K562 (cell line): Measurements from ENCODE around the gene MDN1. TPM values are rescaled to one million over a fixed set of nuclear protein-coding genes. Genes with fewer than 3 reads are reported as not detected.

Experiments used
- ATF2 ChIP-seq: sonication (generic); formaldehyde crosslinking; IDR thresholded peaks from 2 replicates; pipeline ENCODE4 v1.8.1; 2022; ENCODE audit warnings: missing genetic modification reagents
- ETV6 ChIP-seq, 3 experiments: fragments of 150-350 bp in 1 of 3; sonication (generic) in 1 of 3; formaldehyde crosslinking in 1 of 3; IDR thresholded peaks; 2 replicates each; pipeline versions ENCODE4 v1.6.1 to v1.8.0; 2014 to 2022; ENCODE audit warnings: borderline replicate concordance in 2 of 3, low read depth in 2 of 3, antibody characterized with exemption in 1 of 3, low read length in 1 of 3, mild to moderate bottlenecking in 1 of 3, missing genetic modification reagents in 1 of 3
- GTF2E2 ChIP-seq: fragments of 200-800 bp; sonication (Bioruptor generic); IDR thresholded peaks from 2 replicates; pipeline ENCODE4 v1.6.1; 2016; ENCODE audit warnings: missing genetic modification characterization, missing compliant biosample characterization
- MECOM ChIP-seq: fragments of 250-450 bp; sonication (Bioruptor Pico); IDR thresholded peaks from 2 replicates; pipeline ENCODE4 v1.8.0; 2022; ENCODE audit warnings: inconsistent platforms
- NBN ChIP-seq: fragments of 450-650 bp; IDR thresholded peaks from 2 replicates; pipeline ENCODE4 v1.6.1; 2016; ENCODE audit warnings: low read depth, mild to moderate bottlenecking
- OTX1 ChIP-seq: fragments of 450-650 bp; formaldehyde crosslinking; IDR thresholded peaks from 2 replicates; pipeline ENCODE4 v1.4.0; 2022; ENCODE audit warnings: mild to moderate bottlenecking
- PREB ChIP-seq: sonication (generic); formaldehyde crosslinking; IDR thresholded peaks from 2 replicates; pipeline ENCODE4 v1.8.1; 2023; ENCODE audit warnings: mild to moderate bottlenecking, missing genetic modification reagents
- RNF2 ChIP-seq: sonication (generic); IDR thresholded peaks from 2 replicates; pipeline ENCODE4 v1.6.1; 2016
- SMARCB1 ChIP-seq: IDR thresholded peaks from 2 replicates; pipeline ENCODE4 v1.6.1; 2011; ENCODE audit warnings: improper control_type of control experiment, low read depth; ENCODE audit not compliant: insufficient read length
- SP1 ChIP-seq: sonication (generic); formaldehyde crosslinking; IDR thresholded peaks from 2 replicates; pipeline ENCODE4 v1.8.1; 2022; ENCODE audit warnings: mild to moderate bottlenecking, missing genetic modification reagents
- TCF3 ChIP-seq: sonication (generic); formaldehyde crosslinking; IDR thresholded peaks from 2 replicates; pipeline ENCODE4 v1.4.0; 2020; ENCODE audit warnings: mild to moderate bottlenecking, missing genetic modification reagents
- ZBED1 ChIP-seq: IDR thresholded peaks from 2 replicates; pipeline ENCODE4 v1.6.1; 2014
- ZBTB33 ChIP-seq: sonication (generic); formaldehyde crosslinking; IDR thresholded peaks from 2 replicates; pipeline ENCODE4 v1.8.1; 2023; ENCODE audit warnings: mild to moderate bottlenecking, missing genetic modification reagents
- ZC3H8 ChIP-seq: fragments of 450-650 bp; IDR thresholded peaks from 2 replicates; pipeline ENCODE4 v1.6.1; 2017
- ZNF174 ChIP-seq: fragments of 250-450 bp; sonication (Bioruptor Pico); IDR thresholded peaks from 2 replicates; pipeline ENCODE4 v1.4.0; 2020; ENCODE audit warnings: mild to moderate bottlenecking
- ZNF212 ChIP-seq: fragments of 450-650 bp; formaldehyde crosslinking; IDR thresholded peaks from 2 replicates; pipeline ENCODE4 v1.4.0; 2020; ENCODE audit warnings: mild to moderate bottlenecking
- ZNF3 ChIP-seq: fragments of 250-450 bp; sonication (Bioruptor Pico); IDR thresholded peaks from 2 replicates; pipeline ENCODE4 v1.5.0; 2021; ENCODE audit warnings: mild to moderate bottlenecking, moderate library complexity
- polyA plus RNA-seq, 8 experiments: library from polyadenylated mRNA; depleted of rRNA in 4 of 8; stranded (reverse) in 5 of 8; unstranded in 3 of 8; fragments of >200 nt; fragmentation: Nextera tagmentation in 2 of 8; fragmentation: Illumina TruSeq in 1 of 8; extraction: Ambion mirVana in 2 of 8; extraction: Trizol in 1 of 8; gene quantifications; 2 replicates each; pipeline versions ENCODE4 v1.2.1 to v1.2.3, GENCODE V29; 2011 to 2014; ENCODE audit warnings: inconsistent platforms in 1 of 8, missing spikeins in 1 of 8
- total RNA-seq, 7 experiments: library from RNA; depleted of rRNA in 6 of 7; stranded (reverse); fragments of >200 nt in 6 of 7; fragmentation: Illumina TruSeq in 2 of 7; extraction: Trizol in 2 of 7; gene quantifications; 2 replicates each; pipeline versions ENCODE4 v1.2.1 to v1.2.3, GENCODE V29; 2011 to 2021; ENCODE audit warnings: low replicate concordance in 1 of 7
- TF ChIP-seq, protein P1 (sequence below), 2 experiments: fragments of 450-650 bp in 1 of 2; sonication (generic) in 1 of 2; formaldehyde crosslinking; conservative IDR thresholded peaks; 2 replicates each; pipeline versions ENCODE4 v1.4.0 to v1.8.1; 2020 to 2022; ENCODE audit warnings: mild to moderate bottlenecking in 1 of 2, missing genetic modification reagents in 1 of 2
- TF ChIP-seq, protein P2 (sequence below): fragments of 250-450 bp; sonication (Bioruptor Pico); IDR thresholded peaks from 2 replicates; pipeline ENCODE4 v1.8.0; 2022; ENCODE audit warnings: inconsistent platforms
- TF ChIP-seq, protein P3 (sequence below): fragments of 450-650 bp; conservative IDR thresholded peaks from 2 replicates; pipeline ENCODE4 v1.6.1; 2016; ENCODE audit warnings: missing genetic modification characterization, low read depth, mild to moderate bottlenecking, missing compliant biosample characterization, moderate library complexity

The MDN1 gene
- total and polyA plus RNA-seq, 9 of the 15 experiments (the other 6 are each of a cell fraction or from before 2014, with no cell fraction given) = 25.6 to 93.6 (median 43.0) TPM

GRCh38 chr6:89638320-89639195 lies 181.0 kb downstream of the MDN1 start, which contains the start of gene LYRM2 (continued):
- TF ChIP-seq ETV6 (IDR thresholded peaks at IDR 0.05; ENCODE audit: borderline replicate concordance in 1 of 2, low read depth in 2 of 2, low read length in 1 of 2) = no peak
- no peak for TF ChIP-seq ETV6 (CRISPR knock-in tag; IDR thresholded peaks at IDR 0.05; ENCODE audit: borderline replicate concordance)
- TF ChIP-seq PREB (CRISPR knock-in tag) = no peak
- no peak for TF ChIP-seq ZNF212 (CRISPR knock-in tag)
- TF ChIP-seq, protein P1, sequence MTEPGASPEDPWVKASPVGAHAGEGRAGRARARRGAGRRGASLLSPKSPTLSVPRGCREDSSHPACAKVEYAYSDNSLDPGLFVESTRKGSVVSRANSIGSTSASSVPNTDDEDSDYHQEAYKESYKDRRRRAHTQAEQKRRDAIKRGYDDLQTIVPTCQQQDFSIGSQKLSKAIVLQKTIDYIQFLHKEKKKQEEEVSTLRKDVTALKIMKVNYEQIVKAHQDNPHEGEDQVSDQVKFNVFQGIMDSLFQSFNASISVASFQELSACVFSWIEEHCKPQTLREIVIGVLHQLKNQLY (CRISPR knock-in tag; conservative IDR thresholded peaks at IDR 0.05) = no peak
- no peak for TF ChIP-seq ZBTB33 (CRISPR knock-in tag)
- TF ChIP-seq OTX1 (CRISPR knock-in tag) = no peak
- TF ChIP-seq ZC3H8 = no peak
- TF ChIP-seq ZNF174 = no peak
- TF ChIP-seq NBN = no peak
- no peak for TF ChIP-seq ZBED1
- TF ChIP-seq RNF2 = no peak
- TF ChIP-seq SMARCB1 = no peak
- TF ChIP-seq MECOM (CRISPR knock-in tag) = no peak
- TF ChIP-seq, protein P2, sequence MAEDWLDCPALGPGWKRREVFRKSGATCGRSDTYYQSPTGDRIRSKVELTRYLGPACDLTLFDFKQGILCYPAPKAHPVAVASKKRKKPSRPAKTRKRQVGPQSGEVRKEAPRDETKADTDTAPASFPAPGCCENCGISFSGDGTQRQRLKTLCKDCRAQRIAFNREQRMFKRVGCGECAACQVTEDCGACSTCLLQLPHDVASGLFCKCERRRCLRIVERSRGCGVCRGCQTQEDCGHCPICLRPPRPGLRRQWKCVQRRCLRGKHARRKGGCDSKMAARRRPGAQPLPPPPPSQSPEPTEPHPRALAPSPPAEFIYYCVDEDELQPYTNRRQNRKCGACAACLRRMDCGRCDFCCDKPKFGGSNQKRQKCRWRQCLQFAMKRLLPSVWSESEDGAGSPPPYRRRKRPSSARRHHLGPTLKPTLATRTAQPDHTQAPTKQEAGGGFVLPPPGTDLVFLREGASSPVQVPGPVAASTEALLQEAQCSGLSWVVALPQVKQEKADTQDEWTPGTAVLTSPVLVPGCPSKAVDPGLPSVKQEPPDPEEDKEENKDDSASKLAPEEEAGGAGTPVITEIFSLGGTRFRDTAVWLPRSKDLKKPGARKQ (CRISPR knock-in tag) = no peak
- no peak for TF ChIP-seq ZNF3 (CRISPR knock-in tag)
- TF ChIP-seq ATF2 (CRISPR knock-in tag) = no peak
- TF ChIP-seq, protein P3, sequence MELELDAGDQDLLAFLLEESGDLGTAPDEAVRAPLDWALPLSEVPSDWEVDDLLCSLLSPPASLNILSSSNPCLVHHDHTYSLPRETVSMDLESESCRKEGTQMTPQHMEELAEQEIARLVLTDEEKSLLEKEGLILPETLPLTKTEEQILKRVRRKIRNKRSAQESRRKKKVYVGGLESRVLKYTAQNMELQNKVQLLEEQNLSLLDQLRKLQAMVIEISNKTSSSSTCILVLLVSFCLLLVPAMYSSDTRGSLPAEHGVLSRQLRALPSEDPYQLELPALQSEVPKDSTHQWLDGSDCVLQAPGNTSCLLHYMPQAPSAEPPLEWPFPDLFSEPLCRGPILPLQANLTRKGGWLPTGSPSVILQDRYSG = peak; percentile 73; the same call in 1 of the 2 replicates
- TF ChIP-seq SP1 (CRISPR knock-in tag) = peak; percentile 81; the same call in 1 of the 2 replicates
- peak; percentile 54 for TF ChIP-seq GTF2E2 (tag)
- peak; percentile 43; the same call in 1 of the 2 replicates for TF ChIP-seq TCF3 (CRISPR knock-in tag)
